Endometrium (tissue), 2 donors: ENCODE data around the gene ERG.
A peak's percentile ranks its signal among the peaks of the same experiment; 100 is the strongest.

Source experiments
- FAIRE-seq: peaks from 2 replicates; lab custom pipeline; 2012; peaks lifted over from hg19 to GRCh38; lab: Jason Lieb, UNC
- donor health status: control.
- donor health status: control.

The ERG gene, protein sequence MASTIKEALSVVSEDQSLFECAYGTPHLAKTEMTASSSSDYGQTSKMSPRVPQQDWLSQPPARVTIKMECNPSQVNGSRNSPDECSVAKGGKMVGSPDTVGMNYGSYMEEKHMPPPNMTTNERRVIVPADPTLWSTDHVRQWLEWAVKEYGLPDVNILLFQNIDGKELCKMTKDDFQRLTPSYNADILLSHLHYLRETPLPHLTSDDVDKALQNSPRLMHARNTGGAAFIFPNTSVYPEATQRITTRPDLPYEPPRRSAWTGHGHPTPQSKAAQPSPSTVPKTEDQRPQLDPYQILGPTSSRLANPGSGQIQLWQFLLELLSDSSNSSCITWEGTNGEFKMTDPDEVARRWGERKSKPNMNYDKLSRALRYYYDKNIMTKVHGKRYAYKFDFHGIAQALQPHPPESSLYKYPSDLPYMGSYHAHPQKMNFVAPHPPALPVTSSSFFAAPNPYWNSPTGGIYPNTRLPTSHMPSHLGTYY

DNA sequence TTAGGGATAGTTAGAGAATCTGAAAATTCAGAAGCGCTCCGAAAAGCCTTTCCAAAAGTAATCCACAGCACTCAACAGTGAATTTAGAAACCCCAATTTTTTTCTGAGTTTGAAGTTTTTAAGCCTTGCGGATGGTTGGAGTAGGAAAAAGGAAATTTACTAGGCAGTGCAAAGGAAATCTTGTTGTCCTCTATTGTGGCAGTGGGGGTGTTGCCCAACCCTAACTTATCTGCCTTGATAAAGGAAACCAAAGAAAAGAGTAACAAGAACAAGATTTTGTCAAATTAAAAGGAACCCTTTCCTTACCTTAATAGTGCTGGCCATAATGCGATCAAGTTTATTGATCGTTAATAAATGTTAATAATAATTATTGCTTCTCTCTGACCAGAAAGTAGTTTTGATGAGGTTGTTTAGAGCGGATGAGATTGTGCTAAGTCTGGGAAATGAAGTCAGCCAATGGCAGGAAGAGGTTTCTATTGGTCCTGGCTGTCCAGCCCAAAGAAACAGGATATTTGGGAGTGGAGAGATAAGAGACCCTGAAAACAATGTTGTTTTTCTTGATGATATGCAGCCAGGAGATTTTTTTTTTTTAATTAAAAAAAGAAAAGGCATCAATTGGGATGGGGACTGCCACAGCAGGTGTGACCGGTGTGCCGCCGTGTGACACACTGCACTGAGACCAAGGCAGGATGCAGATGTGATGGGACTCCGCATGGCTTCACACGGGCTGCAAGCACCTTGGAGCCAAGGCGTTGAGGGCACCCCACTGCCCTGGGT lies at the start of gene ERG:
ERG (minus strand) TSS at position 421 of the 777 bp plus-strand sequence; CDS start at position 324, 97 bp downstream.
- no peak for FAIRE-seq

DNA sequence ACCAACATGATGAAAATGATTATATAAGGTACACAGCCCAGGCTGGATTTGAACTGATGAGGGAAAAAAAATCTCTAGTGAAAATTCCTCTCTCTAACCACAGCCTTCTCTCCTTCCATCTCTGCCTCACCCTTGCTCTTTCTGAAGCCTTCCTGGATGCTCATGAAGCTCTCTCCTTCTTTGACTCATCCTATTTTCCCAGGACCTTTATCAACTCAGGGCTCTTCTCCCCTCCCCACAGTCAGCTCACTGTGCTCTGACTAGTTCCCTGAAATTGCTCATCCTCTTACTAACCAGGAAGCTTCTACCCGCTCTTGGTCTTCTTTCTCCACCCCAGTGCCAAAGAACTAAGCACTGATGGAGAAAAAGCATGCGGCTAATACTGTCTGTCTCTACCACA lies 46.4 kb upstream of the ERG start:
- no peak for FAIRE-seq

DNA sequence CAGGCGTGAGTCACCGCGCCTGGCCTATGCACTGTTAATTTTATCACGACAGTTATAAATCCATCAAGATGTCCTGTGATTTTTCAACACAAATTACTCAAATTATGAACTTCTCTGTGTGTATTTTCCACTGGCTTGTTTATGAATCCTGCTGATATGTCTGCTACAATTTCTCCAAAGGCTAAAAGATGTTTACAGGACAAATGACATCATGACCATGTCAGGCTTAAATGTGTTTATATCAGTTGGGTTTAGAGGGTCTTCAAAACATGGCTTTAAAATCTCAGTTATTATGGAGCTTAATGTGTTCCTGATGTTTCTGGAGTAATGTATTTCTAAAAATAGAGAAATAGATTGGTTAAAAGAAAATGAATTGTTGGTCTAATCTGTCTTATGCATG lies 44.0 kb upstream of the ERG start:
- peak; percentile 83 for FAIRE-seq

DNA sequence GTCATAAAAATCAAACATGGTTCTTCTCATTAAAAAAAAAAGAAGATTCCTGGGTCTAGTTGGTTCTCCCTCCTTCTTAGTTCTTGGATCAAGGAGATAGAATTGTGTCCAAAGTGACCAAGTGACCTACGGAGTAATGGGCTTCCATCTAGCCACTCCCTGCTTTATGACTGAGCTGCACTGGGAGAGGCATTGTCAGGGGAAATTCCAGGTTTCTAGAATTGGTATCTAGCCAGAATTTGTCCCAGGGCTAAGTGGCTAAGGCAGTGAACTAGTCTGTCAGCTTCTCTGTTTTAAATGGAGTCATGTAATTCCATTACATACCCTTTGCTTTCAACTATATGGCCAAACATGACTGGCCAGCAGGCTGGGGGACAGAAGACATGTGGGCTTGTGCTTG lies 40.1 kb upstream of the ERG start:
- FAIRE-seq: no peak

DNA sequence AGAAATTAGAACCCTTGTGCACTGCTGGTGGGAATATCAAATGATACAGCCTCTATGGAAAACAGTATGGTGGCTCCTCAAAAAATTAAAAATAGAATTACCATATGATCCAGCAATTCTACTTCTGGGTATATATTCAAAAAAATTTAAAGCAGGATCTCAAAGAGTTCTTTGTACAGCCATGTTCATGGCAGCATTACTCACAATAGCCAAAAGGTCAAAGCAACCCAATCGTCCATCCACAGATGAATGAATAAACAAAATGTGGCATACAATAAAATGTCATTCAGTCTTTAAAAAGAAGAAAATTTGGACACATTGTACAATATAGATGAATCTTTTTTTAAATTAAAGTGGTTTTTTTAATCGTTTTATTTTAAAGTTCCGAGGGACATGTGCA lies 36.3 kb upstream of the ERG start:
- no peak for FAIRE-seq

DNA sequence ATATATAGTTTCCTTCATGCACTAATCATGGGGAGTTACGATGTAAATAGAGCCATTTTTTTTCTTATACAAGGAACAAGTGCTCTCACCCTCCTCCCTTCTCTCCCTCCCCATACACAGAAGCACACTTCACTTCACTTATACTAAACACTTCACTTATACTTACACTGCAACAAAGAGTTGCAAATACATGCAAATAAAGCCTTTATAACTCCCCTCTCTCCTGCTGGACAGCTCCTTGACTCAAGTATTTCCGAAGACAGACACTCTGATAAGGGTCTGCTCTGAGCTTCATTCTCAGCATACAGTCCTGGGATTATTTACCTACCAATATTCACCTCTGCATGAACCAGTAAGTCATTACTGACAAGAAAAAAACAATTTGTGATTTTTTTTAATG lies 35.6 kb upstream of the ERG start:
- FAIRE-seq: no peak

DNA sequence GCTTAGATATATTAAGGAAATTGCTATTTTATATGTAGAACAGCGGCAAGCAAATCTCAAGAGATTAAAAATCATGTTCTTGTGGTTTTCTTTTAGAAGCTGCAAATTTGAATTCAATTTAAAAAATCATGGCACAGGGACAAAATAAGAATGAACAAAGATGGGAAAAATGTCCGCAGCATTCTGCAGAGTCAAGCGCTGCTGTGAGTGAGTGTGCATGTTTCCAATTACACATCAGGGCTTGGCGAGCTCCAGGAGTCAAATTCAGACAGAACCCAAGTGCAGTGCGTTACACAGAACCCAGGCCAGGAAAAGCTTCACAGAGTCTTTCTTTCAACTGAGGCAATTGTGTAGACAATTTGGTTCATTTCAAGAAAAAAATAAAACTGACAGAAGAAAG lies 33.3 kb upstream of the ERG start:
- FAIRE-seq: no peak

DNA sequence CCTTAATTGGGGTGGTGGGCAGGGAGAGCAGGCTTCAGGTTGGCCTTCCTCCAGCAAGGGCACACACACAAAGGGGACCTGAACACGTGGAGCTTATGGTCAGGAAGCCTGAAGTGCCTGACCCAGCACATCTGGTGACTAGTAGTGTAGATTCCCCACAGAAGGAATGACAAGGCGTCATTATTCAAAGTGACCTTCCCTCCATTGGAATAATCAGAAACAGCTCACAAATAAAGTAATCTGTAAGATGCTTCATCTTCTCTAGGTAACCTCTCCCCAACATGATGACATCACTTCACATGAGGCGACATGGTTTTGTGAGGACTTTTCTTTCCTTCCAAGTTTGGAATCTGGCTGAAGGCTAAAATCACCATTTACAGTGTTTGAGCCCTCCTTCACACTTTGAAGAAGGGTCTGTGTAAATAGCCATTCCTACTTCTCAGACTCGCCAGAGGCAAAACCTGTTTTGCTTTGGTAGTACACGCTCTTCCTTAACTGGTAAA lies 32.8 kb upstream of the ERG start:
- no peak for FAIRE-seq

DNA sequence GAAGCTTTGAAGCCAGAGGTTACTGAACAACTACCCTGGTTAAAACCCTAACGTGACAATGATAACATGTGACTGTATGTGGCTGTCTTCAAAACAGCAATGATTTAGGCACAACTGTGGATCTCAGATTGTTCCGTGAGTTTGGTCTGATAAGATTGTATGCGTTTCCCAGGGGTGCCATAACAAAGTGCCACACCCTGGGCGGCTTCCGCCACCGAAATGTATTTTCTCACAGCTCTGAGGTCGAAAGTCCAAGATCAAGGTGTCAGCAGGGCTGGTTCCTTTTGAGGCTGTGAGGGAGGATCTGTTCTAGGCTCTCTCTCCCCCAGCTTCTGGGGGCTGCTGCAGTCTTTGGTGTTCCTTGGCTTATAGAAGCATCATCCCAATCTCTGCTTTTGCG lies 29.5 kb upstream of the ERG start:
- no peak for FAIRE-seq

DNA sequence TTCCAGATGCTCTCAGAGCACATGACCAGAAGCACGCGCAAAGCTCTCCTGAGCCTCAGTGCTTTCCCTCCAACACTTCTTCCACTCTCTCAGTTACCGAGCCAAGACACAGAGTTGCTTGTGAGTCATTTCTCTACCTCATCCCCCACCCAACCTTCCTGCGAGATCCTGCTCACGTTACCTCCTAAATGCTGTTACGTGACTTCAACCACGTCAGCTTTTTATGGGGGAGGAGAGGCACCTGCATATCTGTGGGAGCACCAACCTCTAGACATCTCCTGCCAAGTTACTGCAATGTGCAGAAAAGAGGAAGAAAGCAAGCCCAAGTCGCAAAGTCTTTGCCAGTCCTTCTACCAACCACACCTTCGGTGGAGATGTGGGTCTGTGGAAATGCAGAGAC lies 27.2 kb upstream of the ERG start:
- no peak for FAIRE-seq

DNA sequence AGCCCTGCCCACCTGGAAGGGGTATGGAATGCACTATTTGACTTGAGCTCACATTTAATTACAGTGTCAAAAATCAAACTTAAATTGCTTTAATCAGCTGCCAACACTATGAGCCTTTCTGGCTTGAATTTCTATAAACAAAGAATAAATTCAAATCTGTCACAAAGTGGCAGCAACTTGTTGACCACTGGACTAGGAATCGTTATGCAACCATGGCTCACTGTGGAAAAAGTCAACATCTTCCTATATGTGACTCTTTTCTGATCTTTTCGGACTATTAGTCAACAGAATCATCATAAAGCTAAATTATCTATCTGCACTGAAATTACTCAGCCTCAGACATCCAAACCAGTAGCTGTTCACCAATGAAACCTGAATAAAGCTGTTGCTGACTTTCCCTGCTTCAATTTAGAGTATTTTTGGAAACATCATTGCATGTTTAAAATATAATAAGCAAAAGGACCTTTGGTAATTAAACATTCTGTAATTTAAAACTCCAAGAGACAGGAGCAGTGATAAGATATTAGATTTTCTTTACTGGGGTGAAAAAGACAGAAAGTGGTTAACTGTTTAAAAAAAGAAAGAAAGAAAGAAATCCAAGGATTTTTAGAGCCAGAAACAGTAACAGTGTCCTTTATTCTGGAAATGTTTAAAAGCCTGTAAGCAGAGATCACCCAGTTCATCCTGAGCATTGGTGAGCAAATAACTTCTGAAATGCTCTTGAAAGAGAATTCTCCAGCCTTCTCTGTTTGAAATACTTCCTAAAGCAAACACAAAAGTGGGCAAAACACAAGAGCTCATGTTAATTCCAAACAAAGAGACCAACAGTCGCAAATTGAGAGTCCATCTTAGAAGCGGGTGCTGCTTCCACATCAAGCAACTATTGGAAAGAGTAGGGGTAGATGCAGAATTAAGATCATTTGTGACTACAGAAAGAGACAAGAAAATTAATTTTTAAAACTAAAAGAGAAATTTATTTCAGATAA lies 26.2 kb upstream of the ERG start:
- FAIRE-seq: no peak

DNA sequence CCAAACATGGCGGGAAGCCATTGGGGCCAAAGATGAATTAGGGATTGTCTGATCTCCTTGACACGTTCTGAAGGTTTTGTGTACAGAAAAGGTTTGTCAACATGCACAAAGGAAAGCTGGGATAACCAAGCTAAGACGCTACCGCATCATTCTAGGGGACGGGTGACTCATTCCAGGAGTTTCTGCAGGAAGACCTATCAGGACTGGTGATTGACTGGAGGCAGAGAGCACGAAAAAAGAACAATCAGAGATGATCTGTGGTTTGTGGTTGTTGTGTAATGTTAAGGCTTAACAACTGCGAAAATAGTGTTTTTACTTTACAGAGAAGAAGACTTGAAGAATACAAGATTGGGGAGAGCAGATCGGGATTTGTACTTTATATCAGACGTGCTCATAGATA lies 22.2 kb upstream of the ERG start:
- no peak for FAIRE-seq

DNA sequence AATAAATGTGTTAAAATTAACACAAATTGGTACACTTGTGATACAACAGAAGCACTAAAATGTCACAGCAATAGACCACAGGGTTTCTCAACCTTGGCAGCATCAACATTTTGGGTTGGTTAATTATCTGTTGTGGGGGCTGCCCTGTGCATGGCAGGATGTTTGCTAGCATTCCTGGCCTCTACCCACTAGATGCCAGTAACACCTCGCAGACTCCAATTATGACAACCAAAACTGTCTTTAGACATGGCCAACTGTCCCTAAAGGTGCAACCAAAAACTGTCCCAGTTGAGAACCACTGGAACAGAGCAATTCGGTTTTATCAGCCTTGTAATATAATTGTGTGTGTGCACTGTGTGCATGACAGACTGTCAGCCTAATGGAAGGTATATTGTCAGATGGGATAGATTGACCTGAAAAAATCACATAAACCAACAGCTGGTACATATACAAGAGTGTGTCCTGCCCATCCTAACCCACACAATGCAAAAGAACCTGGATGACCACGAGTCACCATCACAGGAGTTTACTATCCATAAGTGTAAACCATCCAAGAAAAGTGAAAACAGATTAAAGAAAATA lies 13.5 kb upstream of the ERG start:
- FAIRE-seq: no peak

DNA sequence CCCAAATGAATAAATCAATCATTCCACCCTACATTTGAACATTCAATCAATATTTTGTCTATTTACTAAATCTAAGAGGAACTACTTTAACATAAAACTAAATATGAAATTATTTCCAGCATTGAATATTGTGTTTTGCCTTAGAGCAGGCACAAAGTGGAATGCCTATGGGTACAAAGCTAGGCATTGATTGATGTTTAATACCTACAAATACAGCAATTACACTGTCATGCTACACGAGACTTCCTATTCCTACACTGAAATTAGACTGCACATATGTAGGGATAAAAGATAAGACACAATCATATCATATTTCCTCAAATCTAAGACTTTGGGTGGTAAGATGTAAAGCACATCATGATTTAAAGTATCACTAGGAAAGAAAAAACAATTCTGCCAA lies 12.9 kb upstream of the ERG start:
- no peak for FAIRE-seq

DNA sequence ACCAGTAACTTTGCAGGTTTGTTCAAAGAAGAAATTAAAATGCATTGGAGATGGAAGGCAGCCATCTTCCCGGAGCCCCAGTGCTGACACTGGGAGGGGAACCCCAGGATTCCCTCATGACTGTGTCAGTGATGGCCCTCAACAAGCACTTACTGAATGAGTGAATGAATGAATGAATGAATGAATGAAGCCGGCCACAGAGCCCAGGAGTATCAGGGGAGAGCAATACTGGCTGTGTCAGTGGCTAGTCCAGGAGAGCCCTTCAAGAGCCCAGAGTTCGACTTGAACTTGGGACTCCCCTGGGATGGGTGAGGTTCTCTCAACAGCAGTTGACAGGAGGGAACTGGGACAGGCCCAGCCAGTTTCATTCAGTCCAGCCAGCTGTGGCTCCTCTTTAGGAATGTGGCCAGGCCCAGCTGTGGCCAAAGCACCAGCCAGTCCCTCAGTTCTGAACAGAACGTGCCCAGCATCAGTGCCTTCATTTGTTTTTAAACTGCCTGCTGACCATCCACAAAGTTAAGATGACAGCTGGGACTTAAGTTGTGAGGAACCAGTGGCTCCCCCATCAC lies 9.2 kb upstream of the ERG start:
- FAIRE-seq: no peak

DNA sequence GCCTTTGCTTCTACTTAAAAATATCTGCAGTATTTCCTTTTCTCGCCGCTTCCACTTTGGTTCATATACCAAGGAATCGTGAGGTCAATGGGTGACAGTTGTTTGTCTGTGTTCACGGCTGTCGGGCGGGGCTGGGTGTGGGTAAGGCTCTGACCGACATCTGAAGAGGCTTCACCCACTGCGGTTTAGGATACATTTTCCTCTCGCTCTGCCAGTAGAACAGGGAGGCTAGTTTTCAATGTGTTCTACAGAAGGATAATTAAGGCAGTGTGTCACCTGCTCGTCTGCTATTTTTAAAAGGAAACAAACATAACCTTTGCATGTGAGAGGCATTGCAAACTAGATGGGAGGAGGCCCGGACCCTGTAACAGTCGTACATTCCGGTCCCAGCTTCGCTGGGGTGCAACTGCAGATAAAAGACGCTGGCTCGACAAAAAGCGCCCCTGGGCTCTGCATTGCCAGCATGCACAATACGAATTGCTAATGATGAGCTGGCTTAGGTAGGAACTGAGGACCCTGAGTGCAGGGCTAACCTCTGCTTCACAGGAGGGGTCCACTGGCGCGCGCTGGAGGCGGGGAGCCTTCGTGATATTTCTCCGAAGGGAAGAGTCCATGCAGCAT lies 8.5 kb upstream of the ERG start:
- FAIRE-seq: no peak

DNA sequence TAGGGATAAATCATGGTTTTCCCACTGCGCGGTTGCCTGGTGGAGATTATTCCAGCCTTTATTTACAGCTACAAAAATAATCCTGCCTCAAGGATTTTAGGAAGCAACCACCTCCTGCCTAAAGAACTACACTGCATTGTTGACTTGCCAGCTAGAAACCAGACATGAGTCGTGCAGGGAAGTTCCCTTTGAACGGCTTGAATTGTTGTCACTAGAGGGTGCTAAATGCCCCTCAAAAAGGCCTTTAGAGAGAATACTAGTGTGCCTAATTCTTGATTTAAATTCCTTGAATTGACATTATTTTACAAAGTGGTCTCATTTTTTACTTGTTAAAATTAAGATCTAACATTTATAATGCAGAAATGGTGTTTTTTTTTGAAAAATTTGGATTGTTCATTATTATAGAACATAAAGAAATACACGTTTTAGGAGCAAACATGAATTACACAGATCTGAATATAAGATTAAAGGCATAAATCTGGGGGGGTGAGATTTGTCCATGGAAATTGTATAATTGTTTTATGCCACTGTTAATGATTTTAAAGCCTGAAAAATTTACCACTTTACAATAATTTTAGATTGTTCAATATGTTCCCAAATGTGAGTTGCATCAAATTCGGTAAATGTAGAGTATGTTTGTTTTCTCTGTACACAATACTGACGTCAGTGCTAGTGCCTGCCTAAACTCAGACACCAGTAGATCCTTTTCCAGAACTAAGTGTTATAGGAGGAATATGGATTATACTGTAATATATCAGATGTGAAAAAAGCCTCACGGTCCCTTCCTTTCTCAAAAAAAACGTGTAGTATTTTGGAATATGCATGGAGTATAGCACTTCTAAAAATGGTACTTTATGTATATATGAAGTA lies 7.6 kb upstream of the ERG start:
- FAIRE-seq: peak; percentile 84

DNA sequence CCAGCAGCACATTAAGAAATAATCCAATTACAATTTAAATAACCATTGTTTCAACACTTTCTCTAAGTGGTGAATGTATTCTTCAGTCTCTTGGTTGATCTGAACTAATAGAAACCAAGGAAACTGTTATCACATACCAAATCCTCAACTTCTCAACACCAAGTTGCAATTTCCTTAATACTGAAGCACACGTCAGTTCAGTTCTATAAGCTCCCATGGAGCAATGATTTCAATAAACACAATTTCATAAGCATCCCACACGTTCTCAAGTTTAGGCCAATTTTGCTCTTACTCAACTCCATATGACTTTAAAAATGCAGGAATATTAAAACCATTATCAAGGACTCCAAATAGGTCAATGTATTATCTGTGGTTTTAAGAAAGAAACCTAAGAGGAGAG lies 5.8 kb upstream of the ERG start:
- FAIRE-seq: no peak

DNA sequence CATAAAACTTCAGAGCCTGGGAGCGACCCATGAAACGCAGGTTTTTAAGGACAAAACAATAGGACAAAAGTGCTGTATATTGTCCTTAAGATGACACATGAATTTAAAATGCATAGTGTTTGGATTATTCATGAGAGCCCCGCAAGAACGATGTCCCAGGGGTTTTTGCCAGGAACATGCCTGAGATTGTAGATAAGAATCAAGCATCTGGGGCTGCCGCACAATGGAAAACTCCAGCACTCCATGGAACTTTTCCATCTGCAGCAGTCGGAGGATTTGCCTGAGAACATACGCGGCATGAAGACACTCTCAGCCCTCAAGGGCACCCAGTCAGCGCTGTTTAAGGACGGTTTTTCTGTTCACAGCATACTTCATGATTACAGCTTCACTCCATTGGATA lies 5.3 kb upstream of the ERG start:
- no peak for FAIRE-seq

DNA sequence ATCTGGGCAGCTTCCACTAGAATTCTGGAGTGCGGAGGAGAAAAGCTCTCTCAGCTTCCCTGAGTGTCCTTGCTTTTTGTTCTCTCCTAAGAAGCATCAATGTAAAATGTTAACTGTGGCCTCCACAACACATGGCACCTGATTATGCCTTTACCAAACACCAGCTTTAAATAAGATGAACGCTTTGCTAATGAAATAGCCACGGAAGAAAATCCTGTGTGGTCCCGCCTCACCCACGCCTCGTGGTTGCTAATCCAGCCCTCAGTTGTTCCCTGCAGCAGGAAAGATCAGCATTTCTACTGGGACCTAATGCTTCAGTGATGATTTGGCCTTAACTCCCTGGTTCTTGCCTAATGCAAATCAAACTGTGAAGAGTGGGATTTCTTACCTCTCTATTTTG lies 1.8 kb upstream of the ERG start:
- no peak for FAIRE-seq
